Natural killer cell (primary cell): Measurements from ENCODE around the gene DUS2. TPM values are rescaled to one million over a fixed set of nuclear protein-coding genes. Genes with fewer than 3 reads are reported as not detected.

Experiments
- ATAC-seq, 3 donors: fragments of 150-1000 bp in 2 of 3; fragments of 200-7000 bp in 1 of 3; cut with Tn5 transposase; 1 replicate in 1 of 3; 2 replicates in 2 of 3; pipeline ENCODE4 v1.10.0; 2021; ENCODE audit warnings: mild to moderate bottlenecking in 2 of 3, moderate library complexity in 2 of 3
- DNase-seq, 2 donors: peaks; one replicate each; pipeline versions ENCODE4 v3.0.0 to v3.0.0-alpha.2; 2013 to 2021; ENCODE audit warnings: mixed read lengths in 1 of 2
- H3K27ac ChIP-seq: one replicate; pipeline ENCODE4 v1.5.1; 2013; ENCODE audit warnings: mild to moderate bottlenecking, low read length
- H3K27me3 ChIP-seq: one replicate; pipeline ENCODE4 v1.6.1; 2013; ENCODE audit warnings: low read length; ENCODE audit not compliant: control insufficient read depth, insufficient read depth
- H3K36me3 ChIP-seq: one replicate; pipeline ENCODE4 v1.6.1; 2013; ENCODE audit warnings: low read length; ENCODE audit not compliant: control insufficient read depth, insufficient read depth
- H3K4me1 ChIP-seq: one replicate; pipeline ENCODE4 v1.6.1; 2013; ENCODE audit warnings: low read length; ENCODE audit not compliant: control insufficient read depth, insufficient read depth
- H3K4me3 ChIP-seq: one replicate; pipeline ENCODE4 v1.5.1; 2013; ENCODE audit warnings: low read length
- H3K9me3 ChIP-seq: one replicate; pipeline ENCODE4 v1.6.1; 2013; ENCODE audit warnings: low read length; ENCODE audit not compliant: control insufficient read depth, insufficient read depth
- H3K27ac Mint-ChIP-seq, 2 donors: one replicate each; pipeline ENCODE4 v1.8.0; 2022; ENCODE audit warnings: mild to moderate bottlenecking in 2 of 2, mixed read lengths in 2 of 2, moderate library complexity in 1 of 2
- H3K27me3 Mint-ChIP-seq, 2 donors: one replicate each; pipeline ENCODE4 v1.8.0; 2022; ENCODE audit warnings: low read depth in 2 of 2, mixed read lengths in 2 of 2
- H3K36me3 Mint-ChIP-seq: one replicate; pipeline ENCODE4 v1.8.0; 2022; ENCODE audit warnings: mixed read lengths
- H3K4me1 Mint-ChIP-seq, 2 donors: one replicate each; pipeline ENCODE4 v1.8.0; 2022; ENCODE audit warnings: mixed read lengths in 2 of 2
- H3K4me3 Mint-ChIP-seq: one replicate; pipeline ENCODE4 v1.8.0; 2022; ENCODE audit warnings: mild to moderate bottlenecking, moderate library complexity, mixed read lengths
- H3K9me3 Mint-ChIP-seq, 2 donors: one replicate each; pipeline ENCODE4 v1.8.0; 2022; ENCODE audit warnings: mixed read lengths in 2 of 2
- WGBS: methylation state at CpG from one replicate; pipeline ENCODE4 v1.1.7; 2013; ENCODE audit warnings: missing lambda C conversion rate; ENCODE audit not compliant: insufficient coverage; 5-methylcytosine and 5-hydroxymethylcytosine counted together
- intact Hi-C: fragments of 100-400 bp; cut with micrococcal nuclease; formaldehyde crosslinking; loops from one replicate; pipeline ENCODE4 v1.14.2; 2022
- total RNA-seq, 4 donors: library from RNA; stranded (reverse); fragments of 120-200 nt in 1 of 4; gene quantifications; one replicate each; pipeline versions ENCODE4 v1.2.3 to v1.2.4, GENCODE V29; 2013 to 2022
- TF ChIP-seq, protein P1 (sequence below): fragments of 200-600 bp; IDR thresholded peaks from one replicate; pipeline ENCODE4 v1.8.0; 2022; ENCODE audit warnings: antibody characterized with exemption

Gene DUS2
- total RNA-seq, 3 donors from 2014 or later (not counting 1 experiment from before 2014, with no cell fraction given), result 21.6 to 24.2 (median 22.7) TPM

GRCh38 chr16:68059804-68060203 is 36.7 kb downstream of the DUS2 start:
- ATAC-seq, result no peak
- no peaks in the 10 kb centered on the region for H3K9me3 ChIP-seq
- H3K27me3 Mint-ChIP-seq, result no peaks in the 10 kb centered on the region
- peaks cover 9% of the 10 kb centered on the region for H3K36me3 ChIP-seq
- H3K36me3 Mint-ChIP-seq, result no peaks in the 10 kb centered on the region
- H3K4me1 Mint-ChIP-seq, result peaks cover 82 to 86% of the 10 kb centered on the region in 2 donors
- DNase-seq, result no peak
- H3K9me3 Mint-ChIP-seq, result no peaks in the 10 kb centered on the region
- H3K4me3 ChIP-seq, result no peak overlapping the region
- TF ChIP-seq, protein P1, sequence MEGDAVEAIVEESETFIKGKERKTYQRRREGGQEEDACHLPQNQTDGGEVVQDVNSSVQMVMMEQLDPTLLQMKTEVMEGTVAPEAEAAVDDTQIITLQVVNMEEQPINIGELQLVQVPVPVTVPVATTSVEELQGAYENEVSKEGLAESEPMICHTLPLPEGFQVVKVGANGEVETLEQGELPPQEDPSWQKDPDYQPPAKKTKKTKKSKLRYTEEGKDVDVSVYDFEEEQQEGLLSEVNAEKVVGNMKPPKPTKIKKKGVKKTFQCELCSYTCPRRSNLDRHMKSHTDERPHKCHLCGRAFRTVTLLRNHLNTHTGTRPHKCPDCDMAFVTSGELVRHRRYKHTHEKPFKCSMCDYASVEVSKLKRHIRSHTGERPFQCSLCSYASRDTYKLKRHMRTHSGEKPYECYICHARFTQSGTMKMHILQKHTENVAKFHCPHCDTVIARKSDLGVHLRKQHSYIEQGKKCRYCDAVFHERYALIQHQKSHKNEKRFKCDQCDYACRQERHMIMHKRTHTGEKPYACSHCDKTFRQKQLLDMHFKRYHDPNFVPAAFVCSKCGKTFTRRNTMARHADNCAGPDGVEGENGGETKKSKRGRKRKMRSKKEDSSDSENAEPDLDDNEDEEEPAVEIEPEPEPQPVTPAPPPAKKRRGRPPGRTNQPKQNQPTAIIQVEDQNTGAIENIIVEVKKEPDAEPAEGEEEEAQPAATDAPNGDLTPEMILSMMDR, result no peak
- intact Hi-C loops, result loop anchor here (5.0 to 10.0 kb wide), 2 partner anchors 38 to 255 kb away; partner anchors contain the start of genes DDX28, DUS2, RANBP10 and TSNAXIP1
- no peaks in the 10 kb centered on the region for H3K27me3 ChIP-seq
- H3K27ac ChIP-seq, result peak overlapping the region; percentile 66
- H3K27ac Mint-ChIP-seq, result peak overlapping the region; percentile 92 to 93
- H3K4me3 Mint-ChIP-seq, result peak overlapping the region; percentile 62
- peaks cover 71% of the 10 kb centered on the region for H3K4me1 ChIP-seq

- WGBS, result 69% methylated on average over 3 of the region's 3 CpGs
- Mint-ChIP-seq H3K4me3 (peak overlapping the region; percentile 81), H3K27me3 (no peaks in the 10 kb centered on the region), H3K36me3 (no peaks in the 10 kb centered on the region), H3K27ac (peak overlapping the region; percentile 92 to 93), H3K9me3 (no peaks in the 10 kb centered on the region), H3K4me1 (peaks cover 81 to 83% of the 10 kb centered on the region in 2 donors)
- intact Hi-C loops, result loop anchor here (5.0 to 10.0 kb wide), 2 partner anchors 39 to 257 kb away; partner anchors contain the start of genes DDX28, DUS2, RANBP10 and TSNAXIP1
- no peak overlapping the region for H3K4me3 ChIP-seq
- peak overlapping the region; percentile 66 for H3K27ac ChIP-seq
- H3K27me3 ChIP-seq, result no peaks in the 10 kb centered on the region
- H3K9me3 ChIP-seq, result no peaks in the 10 kb centered on the region
- peaks cover 8% of the 10 kb centered on the region for H3K36me3 ChIP-seq
- DNase-seq (no peak), ATAC-seq (no peak)
- TF ChIP-seq, protein P1, result no peak
- peaks cover 76% of the 10 kb centered on the region for H3K4me1 ChIP-seq
These were observed 38.3 kb downstream of the DUS2 start for GRCh38 chr16:68061396-68061795.

GRCh38 chr16:68062910-68063393 is 39.9 kb downstream of the DUS2 start:
- Histone ChIP-seq H3K27ac (peak overlapping the region; percentile 47), H3K9me3 (no peaks in the 10 kb centered on the region), H3K4me3 (no peak overlapping the region), H3K27me3 (no peaks in the 10 kb centered on the region), H3K4me1 (peaks cover 81% of the 10 kb centered on the region), H3K36me3 (peaks cover 12% of the 10 kb centered on the region)
- Mint-ChIP-seq H3K9me3 (no peaks in the 10 kb centered on the region), H3K27ac (peak overlapping the region; percentile 92 to 93), H3K36me3 (no peaks in the 10 kb centered on the region), H3K4me3 (peak overlapping the region; percentile 83), H3K4me1 (peaks cover 83 to 87% of the 10 kb centered on the region in 2 donors), H3K27me3 (no peaks in the 10 kb centered on the region)
- 18% methylated on average over 4 of the region's 4 CpGs for WGBS
- intact Hi-C loops, result loop anchor here (1.0 to 10.0 kb wide), 4 partner anchors 11 to 258 kb away; partner anchors contain the start of genes DDX28, DUS2, NFATC3 and RANBP10
- TF ChIP-seq, protein P1, result peak; percentile 15
- DNase-seq (peak; percentile 58 to 70), ATAC-seq (peak; percentile 74 to 87 (median 82))
